Retinal pigment epithelial cell (primary cell): ENCODE measurements around the gene FAM186B.

Source experiments
- DNase-seq: peaks from one replicate; pipeline ENCODE4 v3.0.0-alpha.2; 2010; ENCODE audit warnings: low read depth
- H3K4me3 ChIP-seq: 2 replicates; pipeline ENCODE4 v1.5.1; 2011; ENCODE audit warnings: mild to moderate bottlenecking, low read length, control low read depth, moderate library complexity
- CTCF ChIP-seq: conservative IDR thresholded peaks from 2 replicates; pipeline ENCODE4 v1.5.1; 2011; ENCODE audit warnings: low read depth, low read length, control low read depth, inconsistent platforms

The FAM186B gene

GRCh38 chr12:49643135-49643534 lies 37.7 kb upstream of the FAM186B start:
- DNase-seq, result no peak
- H3K4me3 ChIP-seq, result no peak overlapping the region
- no peak for TF ChIP-seq CTCF

- no peak for DNase-seq
- no peak for TF ChIP-seq CTCF
- H3K4me3 ChIP-seq, result no peak overlapping the region
Measured at GRCh38 chr12:49642370-49642802, 36.9 kb upstream of the FAM186B start.

- H3K4me3 ChIP-seq, result no peak overlapping the region
- no peak for TF ChIP-seq CTCF
- DNase-seq, result no peak
Measured at GRCh38 chr12:49641748-49642369, 36.4 kb upstream of the FAM186B start.

- DNase-seq, result no peak
- no peak overlapping the region for H3K4me3 ChIP-seq
- peak; percentile 85 for TF ChIP-seq CTCF
Measured at GRCh38 chr12:49636979-49637755, 31.7 kb upstream of the FAM186B start.

- no peak for DNase-seq
- no peak for TF ChIP-seq CTCF
Measured at GRCh38 chr12:49636574-49636973, 31.1 kb upstream of the FAM186B start.

GRCh38 chr12:49635656-49636055 lies 30.2 kb upstream of the FAM186B start:
- no peak overlapping the region for H3K4me3 ChIP-seq
- DNase-seq, result no peak
- TF ChIP-seq CTCF, result no peak

More at GRCh38 chr12:49636574-49636973, 31.1 kb upstream of the FAM186B start:
- H3K4me3 ChIP-seq, result no peak overlapping the region

- DNase-seq, result no peak
- no peak for TF ChIP-seq CTCF
- H3K4me3 ChIP-seq, result no peak overlapping the region
Measured at GRCh38 chr12:49635036-49635435, 29.6 kb upstream of the FAM186B start.
